K562 (cell line): Measurements from ENCODE around the gene INTS1. TPM values are rescaled to one million over a fixed set of nuclear protein-coding genes. Genes with fewer than 3 reads are reported as not detected.

ENCODE experiments used
- ATAC-seq: fragments of 200-7000 bp; cut with Tn5 transposase; 3 replicates; pipeline ENCODE4 v1.9.1; 2020; ENCODE audit warnings: moderate library complexity
- BruUV-seq: library from RNA; stranded (reverse); fragments of 400-500 nt; replicated peaks from 2 replicates; lab custom pipeline; 2021; lab: Mats Ljungman, UMichigan
- CTCF ChIA-PET: fragments of 300-600 bp; formaldehyde crosslinking; extraction: SDS; loops from one replicate; lab custom pipeline; 2021; ENCODE audit warnings: low intra/inter-chr PET ratio; lab: Yijun Ruan, JAX
- POLR2A ChIA-PET: fragments of 300-600, 350-650 bp; sonication (Branson Sonifier 250); formaldehyde crosslinking; extraction: SDS; loops from one replicate; lab custom pipeline; 2021; ENCODE audit warnings: antibody characterized with exemption, inconsistent platforms; lab: Yijun Ruan, JAX
- DNase-seq, 4 experiments: peaks; one replicate each; pipeline versions ENCODE4 v3.0.0 to v3.0.0-alpha.2; 2011 to 2018; ENCODE audit warnings: low spot score in 3 of 4, mixed read lengths in 3 of 4; ENCODE audit errors: extremely low read depth in 1 of 4
- FAIRE-seq: peaks from 2 replicates; lab custom pipeline; 2011; peaks lifted over from hg19 to GRCh38; lab: Jason Lieb, UNC
- H2AFZ ChIP-seq: 2 replicates; pipeline ENCODE4 v1.6.0; 2011; ENCODE audit warnings: low read depth, low read length, control low read depth, inconsistent platforms
- H3K27ac ChIP-seq: fragments of 200-600 bp; 3 replicates; pipeline ENCODE4 v1.8.0; 2011; ENCODE audit warnings: low read depth, mild to moderate bottlenecking, control low read depth, inconsistent platforms, low read length, moderate library complexity, mixed read lengths; ENCODE audit errors: extremely low read depth
- H3K27me3 ChIP-seq, 2 experiments: fragments of 300-600 bp in 1 of 2; 2 replicates in 1 of 2; 3 replicates in 1 of 2; pipeline versions ENCODE4 v1.6.0 to v1.8.0; 2011; ENCODE audit warnings: inconsistent platforms in 2 of 2, low read length in 2 of 2, mild to moderate bottlenecking in 1 of 2, mixed read lengths in 1 of 2, moderate library complexity in 1 of 2; ENCODE audit not compliant: control insufficient read depth in 2 of 2, insufficient read depth in 2 of 2
- H3K36me3 ChIP-seq: fragments of 300-600 bp; 3 replicates; pipeline ENCODE4 v1.8.0; 2011; ENCODE audit warnings: mild to moderate bottlenecking, low read length, inconsistent platforms; ENCODE audit not compliant: control insufficient read depth, insufficient read depth
- H3K4me1 ChIP-seq, 2 experiments: fragments of 200-600 bp in 1 of 2; replicated peaks in 1 of 2; 2 replicates in 1 of 2; 3 replicates in 1 of 2; pipeline versions ENCODE4 v1.5.1 to v1.8.0; 2011; ENCODE audit warnings: inconsistent platforms in 2 of 2, low read length in 2 of 2, mild to moderate bottlenecking in 1 of 2, mixed read lengths in 1 of 2, moderate library complexity in 1 of 2; ENCODE audit not compliant: control insufficient read depth in 2 of 2, insufficient read depth in 2 of 2
- H3K4me2 ChIP-seq: 2 replicates; pipeline ENCODE4 v1.6.1; 2011; ENCODE audit warnings: low read length, control low read depth, inconsistent platforms, mixed read lengths; ENCODE audit not compliant: insufficient read depth
- H3K4me3 ChIP-seq: fragments of 200-600 bp; sonication (generic), shearing (Covaris generic); 2 replicates; pipeline ENCODE4 v1.5.1; 2016; ENCODE audit warnings: control low read depth, inconsistent platforms
- H3K79me2 ChIP-seq: fragments of 200-600 bp; 3 replicates; pipeline ENCODE4 v1.8.0; 2011; ENCODE audit warnings: low read length, inconsistent platforms; ENCODE audit not compliant: control insufficient read depth, insufficient read depth
- H3K9ac ChIP-seq, 2 experiments: 2 replicates each; pipeline versions ENCODE4 v1.6.0 to v1.6.1; 2011; ENCODE audit warnings: low read depth in 2 of 2, low read length in 2 of 2, control low read depth in 1 of 2, inconsistent platforms in 1 of 2, mild to moderate bottlenecking in 1 of 2, mixed read lengths in 1 of 2; ENCODE audit not compliant: insufficient read depth in 1 of 2
- H3K9me1 ChIP-seq: one replicate; pipeline ENCODE4 v1.6.0; 2011; ENCODE audit warnings: inconsistent platforms, mild to moderate bottlenecking, low read length, moderate library complexity; ENCODE audit not compliant: control insufficient read depth, insufficient read depth
- H3K9me3 ChIP-seq: replicated peaks from 2 replicates; pipeline ENCODE4 v1.5.1; 2011; ENCODE audit warnings: low read depth, low read length, inconsistent platforms; ENCODE audit not compliant: control insufficient read depth, insufficient read depth
- H4K20me1 ChIP-seq: replicated peaks from 2 replicates; pipeline ENCODE4 v1.6.1; 2011; ENCODE audit warnings: low read length, inconsistent platforms, mixed read lengths; ENCODE audit not compliant: control insufficient read depth, insufficient read depth
- ADNP ChIP-seq: fragments of 200-800 bp; sonication (Bioruptor generic); IDR thresholded peaks from 2 replicates; pipeline ENCODE4 v1.6.1; 2016; ENCODE audit warnings: missing genetic modification characterization, missing compliant biosample characterization
- FOS ChIP-seq: IDR thresholded peaks from 3 replicates; pipeline ENCODE4 v1.6.1; 2011; ENCODE audit not compliant: insufficient read length; ENCODE audit errors: extremely low read depth
- HMG20B ChIP-seq: fragments of 250-450 bp; sonication (Bioruptor Pico); IDR thresholded peaks from 2 replicates; pipeline ENCODE4 v1.5.0; 2021; ENCODE audit warnings: mild to moderate bottlenecking
- PREB ChIP-seq: sonication (generic); formaldehyde crosslinking; IDR thresholded peaks from 2 replicates; pipeline ENCODE4 v1.8.1; 2023; ENCODE audit warnings: mild to moderate bottlenecking, missing genetic modification reagents
- RBFOX2 ChIP-seq: fragments of 200-400 bp; formaldehyde crosslinking; IDR thresholded peaks from 2 replicates; pipeline ENCODE4 v1.6.1; 2017; ENCODE audit warnings: low read depth, mild to moderate bottlenecking, low read length, moderate library complexity
- SETDB1 ChIP-seq: IDR thresholded peaks from one replicate; pipeline ENCODE4 v1.6.1; 2012; ENCODE audit warnings: low read length, control low read depth, inconsistent platforms
- ZBTB49 ChIP-seq: sonication (generic); formaldehyde crosslinking; IDR thresholded peaks from 2 replicates; pipeline ENCODE4 v1.8.0; 2022; ENCODE audit warnings: missing genetic modification reagents, mild to moderate bottlenecking, borderline replicate concordance
- ZNF668 ChIP-seq: fragments of 250-450 bp; sonication (Bioruptor Pico); IDR thresholded peaks from 2 replicates; pipeline ENCODE4 v1.8.0; 2022; ENCODE audit warnings: mild to moderate bottlenecking, inconsistent platforms
- WGBS: fragments of 100-300 bp; shearing (Covaris generic); methylation state at CpG from one replicate; pipeline ENCODE4 v1.1.6; 2016; ENCODE audit warnings: low coverage, mixed read lengths; ENCODE audit not compliant: insufficient coverage; ENCODE audit errors: missing lambda C conversion rate; 5-methylcytosine and 5-hydroxymethylcytosine counted together
- in situ Hi-C: fragments of 300-500 bp; cut with MboI; formaldehyde crosslinking; loops from 4 replicates; pipeline ENCODE4 v1.15.0; 2018; ENCODE audit warnings: inconsistent platforms, mixed read lengths
- intact Hi-C: fragments of 100-400 bp; cut with micrococcal nuclease; formaldehyde crosslinking; loops from 2 replicates; pipeline ENCODE4 v1.14.2; 2022
- polyA plus RNA-seq, 8 experiments: library from polyadenylated mRNA; depleted of rRNA in 4 of 8; stranded (reverse) in 5 of 8; unstranded in 3 of 8; fragments of >200 nt; fragmentation: Nextera tagmentation in 2 of 8; fragmentation: Illumina TruSeq in 1 of 8; extraction: Ambion mirVana in 2 of 8; extraction: Trizol in 1 of 8; gene quantifications; 2 replicates each; pipeline versions ENCODE4 v1.2.1 to v1.2.3, GENCODE V29; 2011 to 2014; ENCODE audit warnings: inconsistent platforms in 1 of 8, missing spikeins in 1 of 8
- total RNA-seq, 7 experiments: library from RNA; depleted of rRNA in 6 of 7; stranded (reverse); fragments of >200 nt in 6 of 7; fragmentation: Illumina TruSeq in 2 of 7; extraction: Trizol in 2 of 7; gene quantifications; 2 replicates each; pipeline versions ENCODE4 v1.2.1 to v1.2.3, GENCODE V29; 2011 to 2021; ENCODE audit warnings: low replicate concordance in 1 of 7
- TF ChIP-seq, protein P1 (sequence below): fragments of 250-450 bp; sonication (Bioruptor Pico); IDR thresholded peaks from 2 replicates; pipeline ENCODE4 v1.9.0; 2021; ENCODE audit warnings: mild to moderate bottlenecking

INTS1 gene
- total and polyA plus RNA-seq, 9 of the 15 experiments (the other 6 are each of a cell fraction or from before 2014, with no cell fraction given) = 0.34 to 119 (median 18.5) TPM

GRCh38 chr7:1490837-1491236 is 13.4 kb downstream of the INTS1 start:
- ChIA-PET POLR2A (interaction anchor here (1.0 kb wide), 1 partner anchor 30 kb away, joined by 3 read pairs; no protein-coding TSS in a partner anchor), CTCF (no interaction called here)
- no peaks in the 10 kb centered on the region for H3K27me3 ChIP-seq
- H3K36me3 ChIP-seq = peaks cover 92% of the 10 kb centered on the region; the same call in 2 of the 3 replicates
- H3K4me2 ChIP-seq = no peak overlapping the region
- no peak for TF ChIP-seq PREB (CRISPR knock-in tag)
- TF ChIP-seq, protein P1, sequence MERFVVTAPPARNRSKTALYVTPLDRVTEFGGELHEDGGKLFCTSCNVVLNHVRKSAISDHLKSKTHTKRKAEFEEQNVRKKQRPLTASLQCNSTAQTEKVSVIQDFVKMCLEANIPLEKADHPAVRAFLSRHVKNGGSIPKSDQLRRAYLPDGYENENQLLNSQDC (CRISPR knock-in tag) = no peak
- 0 out of 2 replicates have a peak, but pooled peaks have one; percentile 22 for TF ChIP-seq RBFOX2
- TF ChIP-seq ZNF668 (CRISPR knock-in tag) = no peak
- no peak for TF ChIP-seq FOS
- no peak for TF ChIP-seq SETDB1
- TF ChIP-seq HMG20B (CRISPR knock-in tag) = no peak
- TF ChIP-seq ADNP = no peak
- TF ChIP-seq ZBTB49 (CRISPR knock-in tag) = no peak
- FAIRE-seq = no peak
- H3K4me3 ChIP-seq = no peak overlapping the region
- intact Hi-C loops (no loop called here), in situ Hi-C loops (no loop called here)
- DNase-seq = no peak
- H3K9me1 ChIP-seq = no peaks in the 10 kb centered on the region
- no peak overlapping the region for H3K27ac ChIP-seq
- H2AFZ ChIP-seq = no peak overlapping the region
- BruUV-seq = no TSS peak
- H3K9me3 ChIP-seq = no peaks in the 10 kb centered on the region
- no peaks in the 10 kb centered on the region for H4K20me1 ChIP-seq
- H3K79me2 ChIP-seq = no peaks in the 10 kb centered on the region
- H3K9ac ChIP-seq = no peak overlapping the region
- ATAC-seq = no peak
- H3K4me1 ChIP-seq = peaks cover 0 to 9% of the 10 kb centered on the region in 2 experiments; a peak in 1 of 5 replicates
- WGBS = 95% methylated on average over 19 of the region's 19 CpGs
